H9 (cell line): ENCODE measurements around the gene COX6A1. TPM values are rescaled to one million over a fixed set of nuclear protein-coding genes. Genes with fewer than 3 reads are reported as not detected.

Experiments
- DNase-seq: peaks from one replicate; pipeline ENCODE4 v3.0.0-alpha.2; 2017
- H2AFZ ChIP-seq: one replicate; pipeline ENCODE4 v1.6.1; 2013; ENCODE audit warnings: mild to moderate bottlenecking, low read length, control low read depth, moderate library complexity
- H2AK5ac ChIP-seq: 2 replicates; pipeline ENCODE4 v1.6.1; 2013; ENCODE audit warnings: low read length, control low read depth, mixed read lengths; ENCODE audit not compliant: insufficient read length
- H2BK120ac ChIP-seq: one replicate; pipeline ENCODE4 v1.6.1; 2013; ENCODE audit warnings: low read depth, mild to moderate bottlenecking, low read length, control low read depth, inconsistent platforms; ENCODE audit not compliant: poor library complexity, severe bottlenecking
- H2BK12ac ChIP-seq: 2 replicates; pipeline ENCODE4 v1.6.1; 2013; ENCODE audit warnings: low read length, control low read depth, mixed read lengths, low read depth; ENCODE audit not compliant: insufficient read length
- H2BK15ac ChIP-seq: 2 replicates; pipeline ENCODE4 v1.6.1; 2013; ENCODE audit warnings: low read depth, low read length, control low read depth
- H2BK20ac ChIP-seq: one replicate; pipeline ENCODE4 v1.6.1; 2013; ENCODE audit warnings: low read depth, mild to moderate bottlenecking, low read length, control low read depth, inconsistent platforms; ENCODE audit not compliant: poor library complexity, severe bottlenecking
- H2BK5ac ChIP-seq: 2 replicates; pipeline ENCODE4 v1.6.1; 2013; ENCODE audit warnings: low read length, control low read depth, mixed read lengths; ENCODE audit not compliant: insufficient read length
- H3K14ac ChIP-seq: 2 replicates; pipeline ENCODE4 v1.6.1; 2013; ENCODE audit warnings: low read length, control low read depth; ENCODE audit not compliant: insufficient read depth
- H3K18ac ChIP-seq: 2 replicates; pipeline ENCODE4 v1.6.1; 2013; ENCODE audit warnings: low read depth, mild to moderate bottlenecking, mixed read lengths, low read length, control low read depth; ENCODE audit not compliant: insufficient read length
- H3K23ac ChIP-seq: 2 replicates; pipeline ENCODE4 v1.6.1; 2013; ENCODE audit warnings: low read length, control low read depth, mixed read lengths, low read depth; ENCODE audit not compliant: insufficient read length
- H3K23me2 ChIP-seq: 2 replicates; pipeline ENCODE4 v1.6.1; 2013; ENCODE audit warnings: low read depth, mild to moderate bottlenecking, mixed read lengths, low read length, control low read depth; ENCODE audit not compliant: insufficient read length, poor library complexity, severe bottlenecking
- H3K27ac ChIP-seq: 2 replicates; pipeline ENCODE4 v1.5.1; 2013; ENCODE audit warnings: low read length, control low read depth, mixed read lengths, low read depth; ENCODE audit not compliant: insufficient read length
- H3K27me3 ChIP-seq: 2 replicates; pipeline ENCODE4 v1.6.1; 2013; ENCODE audit warnings: low read length, control low read depth, inconsistent platforms; ENCODE audit not compliant: insufficient read depth
- H3K4ac ChIP-seq: 2 replicates; pipeline ENCODE4 v1.6.1; 2013; ENCODE audit warnings: low read depth, mild to moderate bottlenecking, control low read depth, inconsistent platforms, low read length, moderate library complexity
- H3K4me1 ChIP-seq: 2 replicates; pipeline ENCODE4 v1.6.1; 2013; ENCODE audit warnings: low read length, control low read depth, inconsistent platforms; ENCODE audit not compliant: insufficient read depth
- H3K4me2 ChIP-seq: 2 replicates; pipeline ENCODE4 v1.6.1; 2013; ENCODE audit warnings: low read length, control low read depth, mixed read lengths; ENCODE audit not compliant: insufficient read length, insufficient read depth
- H3K56ac ChIP-seq: 2 replicates; pipeline ENCODE4 v1.6.1; 2013; ENCODE audit warnings: low read depth, mild to moderate bottlenecking, mixed read lengths, low read length, control low read depth; ENCODE audit not compliant: insufficient read length
- H3K79me1 ChIP-seq: 2 replicates; pipeline ENCODE4 v1.6.1; 2013; ENCODE audit warnings: low read depth, mild to moderate bottlenecking, moderate library complexity, low read length, control low read depth, inconsistent platforms; ENCODE audit not compliant: insufficient read depth, poor library complexity, severe bottlenecking
- H3K79me2 ChIP-seq: 2 replicates; pipeline ENCODE4 v1.6.1; 2013; ENCODE audit warnings: low read length, control low read depth, inconsistent platforms; ENCODE audit not compliant: insufficient read depth
- H3K9ac ChIP-seq: 2 replicates; pipeline ENCODE4 v1.6.1; 2013; ENCODE audit warnings: low read length, control low read depth, mixed read lengths; ENCODE audit not compliant: insufficient read length; ENCODE audit errors: extremely low read depth
- H3K9me3 ChIP-seq: one replicate; pipeline ENCODE4 v1.6.1; 2013; ENCODE audit warnings: low read depth, low read length, inconsistent platforms; ENCODE audit not compliant: control insufficient read depth
- H3T11ph ChIP-seq: one replicate; pipeline ENCODE4 v1.6.1; 2013; ENCODE audit warnings: mild to moderate bottlenecking, low read length, control low read depth, inconsistent platforms
- H4K20me1 ChIP-seq: one replicate; pipeline ENCODE4 v1.6.1; 2013; ENCODE audit not compliant: control insufficient read depth, insufficient read length, insufficient read depth
- H4K5ac ChIP-seq: 2 replicates; pipeline ENCODE4 v1.6.1; 2013; ENCODE audit warnings: low read depth, mild to moderate bottlenecking, mixed read lengths, low read length, control low read depth; ENCODE audit not compliant: insufficient read length
- H4K8ac ChIP-seq: replicated peaks from 2 replicates; pipeline ENCODE4 v1.6.1; 2013; ENCODE audit warnings: low read length, control low read depth, mixed read lengths, low read depth; ENCODE audit not compliant: insufficient read length
- H4K91ac ChIP-seq: 2 replicates; pipeline ENCODE4 v1.6.1; 2013; ENCODE audit warnings: low read depth, mild to moderate bottlenecking, moderate library complexity, mixed read lengths, low read length, control low read depth; ENCODE audit not compliant: insufficient read length
- H3K27ac Mint-ChIP-seq, 3 experiments: 2 replicates in 2 of 3; 3 replicates in 1 of 3; pipeline ENCODE4 v1.8.0; 2020 to 2021; ENCODE audit warnings: mixed read lengths in 3 of 3, mild to moderate bottlenecking in 1 of 3, moderate library complexity in 1 of 3
- H3K27me3 Mint-ChIP-seq: 2 replicates; pipeline ENCODE4 v1.8.0; 2021; ENCODE audit warnings: low read depth, mild to moderate bottlenecking, moderate library complexity, mixed read lengths
- H3K36me3 Mint-ChIP-seq, 3 experiments: 2 replicates in 2 of 3; 3 replicates in 1 of 3; pipeline ENCODE4 v1.8.0; 2020 to 2021; ENCODE audit warnings: low read depth in 3 of 3, mixed read lengths in 3 of 3; ENCODE audit not compliant: insufficient read depth in 1 of 3
- H3K4me1 Mint-ChIP-seq, 2 experiments: 2 replicates each; pipeline ENCODE4 v1.8.0; 2020; ENCODE audit warnings: mixed read lengths in 2 of 2
- H3K4me3 Mint-ChIP-seq, 2 experiments: 2 replicates in 1 of 2; 3 replicates in 1 of 2; pipeline ENCODE4 v1.8.0; 2020 to 2021; ENCODE audit warnings: mild to moderate bottlenecking in 2 of 2, mixed read lengths in 2 of 2, moderate library complexity in 1 of 2
- H3K9me3 Mint-ChIP-seq, 2 experiments: 2 replicates in 1 of 2; 3 replicates in 1 of 2; pipeline ENCODE4 v1.8.0; 2020; ENCODE audit warnings: mild to moderate bottlenecking in 2 of 2, mixed read lengths in 2 of 2, moderate library complexity in 1 of 2
- CTCF ChIP-seq: fragments of 200-600 bp; sonication (generic); conservative IDR thresholded peaks from 3 replicates; pipeline ENCODE4 v1.8.0; 2021; ENCODE audit warnings: antibody characterized with exemption, mild to moderate bottlenecking
- WGBS: extraction: QIAGEN DNeasy Blood & Tissue Kit; methylation state at CpG from one replicate; pipeline ENCODE4 v1.1.7; 2013; ENCODE audit warnings: missing lambda C conversion rate, low lambda C conversion rate, mixed read lengths; ENCODE audit not compliant: insufficient read length; ENCODE audit errors: extremely low coverage; 5-methylcytosine and 5-hydroxymethylcytosine counted together
- total RNA-seq: library from RNA; stranded (reverse); gene quantifications from 2 replicates; pipeline ENCODE4 v1.2.1, GENCODE V29; 2021

COX6A1 gene
- total RNA-seq, 1 experiment from 2014 or later, result 415 TPM

- Histone ChIP-seq H3K23ac (no peak overlapping the region), H2AFZ (no peak overlapping the region), H4K5ac (no peak overlapping the region), H3K4me2 (no peak overlapping the region), H2BK20ac (no peak overlapping the region), H2BK12ac (no peak overlapping the region), H2BK15ac (no peak overlapping the region), H2BK120ac (no peak overlapping the region), H3K23me2 (no peaks in the 10 kb centered on the region), H3T11ph (no peak overlapping the region), H3K27me3 (no peaks in the 10 kb centered on the region), H4K8ac (no peak overlapping the region), H4K20me1 (no peaks in the 10 kb centered on the region), H3K9me3 (no peaks in the 10 kb centered on the region), H3K18ac (no peak overlapping the region), H3K4ac (no peak overlapping the region), H4K91ac (no peak overlapping the region), H3K79me2 (peaks cover 7% of the 10 kb centered on the region; the same call in 1 of the 2 replicates), H3K56ac (no peak overlapping the region), H3K4me1 (no peaks in the 10 kb centered on the region), H2AK5ac (no peak overlapping the region), H3K14ac (no peak overlapping the region), H3K27ac (no peak overlapping the region), H2BK5ac (no peak overlapping the region), H3K79me1 (peaks cover 3% of the 10 kb centered on the region), H3K9ac (no peak overlapping the region)
- H3K27me3 Mint-ChIP-seq, result no peaks in the 10 kb centered on the region
- WGBS, result no CpG with 5 or more reads among the region's 6 CpGs
- peak; percentile 85 for DNase-seq
- peaks cover 21 to 51% (median 39%) of the 10 kb centered on the region in 3 experiments; a peak in 6 of 7 replicates for H3K36me3 Mint-ChIP-seq
- TF ChIP-seq CTCF, result peak; percentile 85
- no peak overlapping the region; a peak in 1 of 7 replicates for H3K27ac Mint-ChIP-seq
- H3K9me3 Mint-ChIP-seq, result no peaks in the 10 kb centered on the region
- peaks cover 13 to 14% of the 10 kb centered on the region in 2 experiments for H3K4me1 Mint-ChIP-seq
- H3K4me3 Mint-ChIP-seq, result peak overlapping the region; percentile 12 to 51; a peak in 3 of 5 replicates
Measured at GRCh38 chr12:120439646-120440247, 1.8 kb downstream of the COX6A1 start.
